Measurements from ENCODE around the gene TNFRSF12A.
"Not testable (repeated sequence)": the region's sequence is repeated elsewhere in the genome, so short reads cannot be mapped to it uniquely, and the experiment has no call there.

TNFRSF12A gene

GRCh38 chr16:3066440-3066748 lies 46.2 kb downstream of the TNFRSF12A start:
- DNase-seq (ENCODE audit: low spot score), result no peak
- TF ChIP-seq CTCF (IDR thresholded peaks at IDR 0.05; ENCODE audit: extremely low read depth, missing control alignments), result no peak

- TF ChIP-seq CTCF (IDR thresholded peaks at IDR 0.05; ENCODE audit: extremely low read depth, missing control alignments), result no peak
- DNase-seq (ENCODE audit: low spot score), result no peak
These were observed 48.3 kb downstream of the TNFRSF12A start for GRCh38 chr16:3068487-3068886.

GRCh38 chr16:3069146-3069545 lies 49.0 kb downstream of the TNFRSF12A start:
- DNase-seq (ENCODE audit: low spot score), result not testable (repeated sequence)

GRCh38 chr16:3070608-3071111 lies 50.5 kb downstream of the TNFRSF12A start:
- TF ChIP-seq CTCF (IDR thresholded peaks at IDR 0.05; ENCODE audit: extremely low read depth, missing control alignments), result no peak

GRCh38 chr16:3071655-3072054 lies 51.5 kb downstream of the TNFRSF12A start:
- TF ChIP-seq CTCF (IDR thresholded peaks at IDR 0.05; ENCODE audit: extremely low read depth, missing control alignments), result no peak
- no peak for DNase-seq (ENCODE audit: low spot score)

More at GRCh38 chr16:3070608-3071111, 50.5 kb downstream of the TNFRSF12A start:
- no peak for DNase-seq (ENCODE audit: low spot score)

Measured in GM20000 (cell line).